ENCODE results near the gene IRX4. TPM values are rescaled to one million over a fixed set of nuclear protein-coding genes. Genes with fewer than 3 reads are reported as not detected.

IRX4 gene
- total and polyA plus RNA-seq, 2 donors (not counting 3 experiments of a cell fraction or from before 2014, with no cell fraction given), result not detected

DNA sequence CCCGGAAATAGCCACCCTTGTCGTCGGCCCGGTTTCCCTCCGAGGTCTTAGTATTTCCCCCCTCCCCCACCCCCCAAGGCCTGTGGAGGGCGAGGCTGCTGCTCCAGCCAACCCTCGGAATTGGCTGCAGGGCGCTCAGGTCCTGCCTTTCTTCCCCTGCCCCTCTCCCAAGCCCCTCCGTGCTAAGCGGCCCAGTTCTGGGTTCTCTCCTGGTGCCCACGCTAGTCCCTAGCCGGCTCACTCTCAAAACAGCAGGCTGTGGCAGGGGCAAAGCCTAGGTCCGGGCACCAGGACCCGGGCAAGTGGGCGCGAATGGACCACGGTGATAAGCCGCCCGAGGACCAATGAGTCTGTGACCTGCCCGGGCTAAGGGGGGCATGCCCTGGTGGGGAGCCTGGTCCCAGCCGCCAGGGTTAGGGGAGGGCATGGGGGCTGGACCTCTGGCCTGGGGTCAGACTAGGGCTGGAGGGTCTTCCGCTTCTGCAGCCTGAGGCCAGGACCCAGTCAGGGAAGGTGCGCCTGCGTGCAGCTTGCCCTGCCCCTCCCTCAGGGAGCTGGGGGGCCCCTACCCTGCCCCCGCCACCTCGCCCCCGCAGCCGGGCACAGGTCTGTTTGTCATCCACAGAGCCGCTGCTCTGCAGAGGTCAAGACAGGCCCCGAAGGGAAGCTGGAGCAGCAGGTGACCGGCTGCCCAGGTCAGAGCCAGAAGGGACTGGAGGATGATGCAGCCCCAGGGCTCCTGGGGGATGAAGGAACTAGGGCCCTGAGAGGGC lies 5.0 kb upstream of the IRX4 start:
- FAIRE-seq, result no peak
- no peaks in the 10 kb centered on the region for H3K79me2 ChIP-seq (ENCODE audit: control insufficient read depth, insufficient read depth, low read length)
- H4K20me1 ChIP-seq (replicated peaks; ENCODE audit: control insufficient read depth, extremely low read depth, insufficient read depth, low read length), result no peaks in the 10 kb centered on the region
- H3K4me3 ChIP-seq (replicated peaks in 1 of 3; ENCODE audit: insufficient read depth in 1 of 3, low read depth in 1 of 3, low read length in 3 of 3), result no peak overlapping the region
- no peaks in the 10 kb centered on the region for H3K9me3 ChIP-seq (replicated peaks; ENCODE audit: control insufficient read depth, insufficient read depth, low read length)
- dilution Hi-C loops (cut with MboI; ENCODE audit: extremely low pct_ligation_motif_present, low sequenced_read_pairs), result no loop called here
- intact Hi-C loops (cut with micrococcal nuclease), result no loop called here
- H2AFZ ChIP-seq (ENCODE audit: low read depth, low read length), result no peak overlapping the region
- no peak for DNase-seq (ENCODE audit: low read depth, low spot score)
- H3K9ac ChIP-seq (replicated peaks; ENCODE audit: extremely low read depth, insufficient read depth, low read length), result no peak overlapping the region
- ChIA-PET CTCF (no interaction called here), POLR2A (no interaction called here)
- H3K9me1 ChIP-seq (replicated peaks; ENCODE audit: control insufficient read depth, extremely low read depth, insufficient read depth, low read length), result no peaks in the 10 kb centered on the region
- H3K27ac ChIP-seq (ENCODE audit: insufficient read depth, low read depth, low read length), result no peak overlapping the region
- H3K4me1 ChIP-seq (ENCODE audit: control insufficient read depth, extremely low read depth, insufficient read depth, low read length), result no peaks in the 10 kb centered on the region
- no TSS peak for BruUV-seq (replicated peaks)
- TF ChIP-seq FOS (IDR thresholded peaks at IDR 0.05; ENCODE audit: borderline replicate concordance, insufficient read depth, low read length) (no peak), MYC (IDR thresholded peaks at IDR 0.05; ENCODE audit: low read depth, low read length) (no peak), MAX (IDR thresholded peaks at IDR 0.05; ENCODE audit: insufficient read depth, insufficient read length) (no peak), GATA2 (IDR thresholded peaks at IDR 0.05; ENCODE audit: insufficient read depth, insufficient read length, low read depth, low read length) (no peak), JUN (IDR thresholded peaks at IDR 0.05; ENCODE audit: borderline replicate concordance, insufficient read depth, insufficient read length, low read depth) (no peak), POLR2AphosphoS5 (IDR thresholded peaks at IDR 0.05; ENCODE audit: insufficient read depth, low read depth, low read length) (no peak), EZH2 (IDR thresholded peaks at IDR 0.05; ENCODE audit: borderline replicate concordance, low read depth, low read length, severe bottlenecking) (no peak), POLR2A (IDR thresholded peaks at IDR 0.05; ENCODE audit: low read depth, low read length) (no peak)
- TF ChIP-seq, protein P1, sequence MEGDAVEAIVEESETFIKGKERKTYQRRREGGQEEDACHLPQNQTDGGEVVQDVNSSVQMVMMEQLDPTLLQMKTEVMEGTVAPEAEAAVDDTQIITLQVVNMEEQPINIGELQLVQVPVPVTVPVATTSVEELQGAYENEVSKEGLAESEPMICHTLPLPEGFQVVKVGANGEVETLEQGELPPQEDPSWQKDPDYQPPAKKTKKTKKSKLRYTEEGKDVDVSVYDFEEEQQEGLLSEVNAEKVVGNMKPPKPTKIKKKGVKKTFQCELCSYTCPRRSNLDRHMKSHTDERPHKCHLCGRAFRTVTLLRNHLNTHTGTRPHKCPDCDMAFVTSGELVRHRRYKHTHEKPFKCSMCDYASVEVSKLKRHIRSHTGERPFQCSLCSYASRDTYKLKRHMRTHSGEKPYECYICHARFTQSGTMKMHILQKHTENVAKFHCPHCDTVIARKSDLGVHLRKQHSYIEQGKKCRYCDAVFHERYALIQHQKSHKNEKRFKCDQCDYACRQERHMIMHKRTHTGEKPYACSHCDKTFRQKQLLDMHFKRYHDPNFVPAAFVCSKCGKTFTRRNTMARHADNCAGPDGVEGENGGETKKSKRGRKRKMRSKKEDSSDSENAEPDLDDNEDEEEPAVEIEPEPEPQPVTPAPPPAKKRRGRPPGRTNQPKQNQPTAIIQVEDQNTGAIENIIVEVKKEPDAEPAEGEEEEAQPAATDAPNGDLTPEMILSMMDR (IDR thresholded peaks at IDR 0.05; ENCODE audit: extremely low read depth in 1 of 2, insufficient read depth in 1 of 2, low read depth in 1 of 2, low read length in 2 of 2), result no peak
- peaks cover 46 to 54% of the 10 kb centered on the region in 2 experiments for H3K27me3 ChIP-seq (ENCODE audit: control insufficient read depth in 2 of 2, insufficient read depth in 2 of 2, low read length in 2 of 2)
- no peaks in the 10 kb centered on the region for H3K36me3 ChIP-seq (ENCODE audit: control insufficient read depth in 2 of 2, extremely low read depth in 1 of 2, insufficient read depth in 2 of 2, low read length in 2 of 2)
- H3K4me2 ChIP-seq (ENCODE audit: insufficient read depth, low read length), result no peak overlapping the region
